Ascending aorta (tissue), 2 donors: ENCODE measurements around the gene PLXND1. TPM values are rescaled to one million over a fixed set of nuclear protein-coding genes. Genes with fewer than 3 reads are reported as not detected.
A peak's percentile ranks its signal among the peaks of the same experiment; 100 is the strongest.

Source experiments
- DNase-seq, 2 donors: peaks; one replicate each; pipeline ENCODE4 v3.0.0-alpha.2; 2019; ENCODE audit warnings: low spot score in 2 of 2
- H3K27ac ChIP-seq, 2 donors: fragments of 200-600 bp; sonication (generic); one replicate each; pipeline ENCODE4 v1.5.1; 2016 to 2017; ENCODE audit warnings: mild to moderate bottlenecking in 1 of 2
- H3K27me3 ChIP-seq: fragments of 200-600 bp; sonication (generic); one replicate; pipeline ENCODE4 v1.5.1; 2017
- H3K36me3 ChIP-seq, 2 donors: fragments of 200-600 bp; sonication (generic); one replicate each; pipeline ENCODE4 v1.5.1; 2016
- H3K4me1 ChIP-seq, 2 donors: fragments of 200-600 bp; sonication (generic); one replicate each; pipeline ENCODE4 v1.5.1; 2016 to 2017; ENCODE audit warnings: mild to moderate bottlenecking in 1 of 2
- H3K4me3 ChIP-seq, 2 donors: fragments of 200-600 bp; sonication (generic); one replicate each; pipeline ENCODE4 v1.5.1; 2016 to 2017; ENCODE audit warnings: mild to moderate bottlenecking in 1 of 2
- H3K9me3 ChIP-seq, 2 donors: fragments of 200-600 bp; sonication (generic); one replicate each; pipeline ENCODE4 v1.5.1; 2016
- CTCF ChIP-seq, 3 experiments: fragments of 200-600 bp in 2 of 3; fragments of 450-650 bp in 1 of 3; sonication (generic) in 2 of 3; IDR thresholded peaks; one replicate each; pipeline ENCODE4 v1.5.1; 2016 to 2019; ENCODE audit warnings: antibody characterized with exemption in 3 of 3, mild to moderate bottlenecking in 1 of 3, moderate library complexity in 1 of 3
- intact Hi-C: fragments of 100-400 bp; cut with DNase I; formaldehyde crosslinking; loops from one replicate; pipeline ENCODE4 v1.15.1; 2023
- total RNA-seq: library from RNA; depleted of rRNA; stranded (reverse); fragments of >200 nt; gene quantifications from one replicate; pipeline ENCODE4 v1.1.0, GENCODE V29; 2016

The PLXND1 gene
- total RNA-seq, 1 donor from 2014 or later = 407 TPM

- Histone ChIP-seq H3K27me3 (no peaks in the 10 kb centered on the region), H3K27ac (peak overlapping the region; percentile 74 to 93), H3K36me3 (peaks cover 14 to 38% of the 10 kb centered on the region in 2 donors), H3K4me1 (peaks cover 29 to 63% of the 10 kb centered on the region in 2 donors), H3K9me3 (no peaks in the 10 kb centered on the region), H3K4me3 (no peak overlapping the region)
- intact Hi-C loops = loop anchor here (2.0 kb wide), 1 partner anchor 39 kb away; no protein-coding TSS in a partner anchor
- DNase-seq = no peak
- no peak for TF ChIP-seq CTCF (IDR thresholded peaks at IDR 0.05)
These were observed 48.2 kb downstream of the PLXND1 start for GRCh38 chr3:129558081-129558771.

- Histone ChIP-seq H3K27me3 (no peaks in the 10 kb centered on the region), H3K36me3 (peaks cover 11 to 31% of the 10 kb centered on the region in 2 donors), H3K4me1 (peaks cover 29 to 63% of the 10 kb centered on the region in 2 donors), H3K27ac (peak overlapping the region; percentile 74 to 93), H3K4me3 (no peak overlapping the region), H3K9me3 (no peaks in the 10 kb centered on the region)
- peak; percentile 53 to 87 for DNase-seq
- intact Hi-C loops = loop anchor here (1.0 kb wide), 1 partner anchor 69 kb away; no protein-coding TSS in a partner anchor
- no peak for TF ChIP-seq CTCF (IDR thresholded peaks at IDR 0.05)
These were observed 49.0 kb downstream of the PLXND1 start for GRCh38 chr3:129557548-129557894.

- no peak for TF ChIP-seq CTCF (IDR thresholded peaks at IDR 0.05)
- Histone ChIP-seq H3K9me3 (no peaks in the 10 kb centered on the region), H3K4me3 (no peak overlapping the region), H3K4me1 (peaks cover 29 to 63% of the 10 kb centered on the region in 2 donors), H3K27ac (peak overlapping the region; percentile 74 to 93), H3K27me3 (no peaks in the 10 kb centered on the region), H3K36me3 (peaks cover 7 to 26% of the 10 kb centered on the region in 2 donors)
- intact Hi-C loops = loop anchor here (1.0 kb wide), 1 partner anchor 69 kb away; no protein-coding TSS in a partner anchor
- DNase-seq = no peak
These were observed 49.5 kb downstream of the PLXND1 start for GRCh38 chr3:129556890-129557547.

GRCh38 chr3:129556358-129556695 lies 50.1 kb downstream of the PLXND1 start:
- no peaks in the 10 kb centered on the region for H3K27me3 ChIP-seq
- no peak for DNase-seq
- H3K27ac ChIP-seq = no peak overlapping the region
- peaks cover 7 to 20% of the 10 kb centered on the region in 2 donors for H3K36me3 ChIP-seq
- H3K4me3 ChIP-seq = no peak overlapping the region
- TF ChIP-seq CTCF (IDR thresholded peaks at IDR 0.05) = no peak
- peaks cover 22 to 57% of the 10 kb centered on the region in 2 donors for H3K4me1 ChIP-seq
- no peaks in the 10 kb centered on the region for H3K9me3 ChIP-seq
- intact Hi-C loops = no loop called here

- no peak overlapping the region for H3K27ac ChIP-seq
These were observed 50.7 kb downstream of the PLXND1 start for GRCh38 chr3:129555616-129556357.

More at GRCh38 chr3:129555616-129556357, 50.7 kb downstream of the PLXND1 start:
- TF ChIP-seq CTCF (IDR thresholded peaks at IDR 0.05) = no peak
- Histone ChIP-seq H3K9me3 (no peaks in the 10 kb centered on the region), H3K4me1 (peaks cover 21 to 51% of the 10 kb centered on the region in 2 donors), H3K27me3 (no peaks in the 10 kb centered on the region), H3K36me3 (peaks cover 7 to 20% of the 10 kb centered on the region in 2 donors), H3K4me3 (no peak overlapping the region)
- DNase-seq = no peak
- intact Hi-C loops = no loop called here
